H54 (cell line): Measurements from ENCODE around the gene ACYP2.

Experiments
- DNase-seq: peaks from one replicate; pipeline ENCODE4 v3.0.0; 2011; ENCODE audit warnings: low spot score, mixed read lengths; ENCODE audit not compliant: insufficient read length
- FAIRE-seq: peaks from 3 replicates; lab custom pipeline; 2011; peaks lifted over from hg19 to GRCh38; lab: Jason Lieb, UNC
- POLR2A ChIP-seq: IDR thresholded peaks from 2 replicates; pipeline ENCODE4 v1.6.1; 2011; ENCODE audit warnings: low read depth, mild to moderate bottlenecking, low read length

The ACYP2 gene

GRCh38 chr2:54330162-54330925, 214.9 kb downstream of the ACYP2 start:
- DNase-seq = peak; percentile 93
- TF ChIP-seq POLR2A = peak; percentile 91
- peak; percentile 92 for FAIRE-seq

DNA sequence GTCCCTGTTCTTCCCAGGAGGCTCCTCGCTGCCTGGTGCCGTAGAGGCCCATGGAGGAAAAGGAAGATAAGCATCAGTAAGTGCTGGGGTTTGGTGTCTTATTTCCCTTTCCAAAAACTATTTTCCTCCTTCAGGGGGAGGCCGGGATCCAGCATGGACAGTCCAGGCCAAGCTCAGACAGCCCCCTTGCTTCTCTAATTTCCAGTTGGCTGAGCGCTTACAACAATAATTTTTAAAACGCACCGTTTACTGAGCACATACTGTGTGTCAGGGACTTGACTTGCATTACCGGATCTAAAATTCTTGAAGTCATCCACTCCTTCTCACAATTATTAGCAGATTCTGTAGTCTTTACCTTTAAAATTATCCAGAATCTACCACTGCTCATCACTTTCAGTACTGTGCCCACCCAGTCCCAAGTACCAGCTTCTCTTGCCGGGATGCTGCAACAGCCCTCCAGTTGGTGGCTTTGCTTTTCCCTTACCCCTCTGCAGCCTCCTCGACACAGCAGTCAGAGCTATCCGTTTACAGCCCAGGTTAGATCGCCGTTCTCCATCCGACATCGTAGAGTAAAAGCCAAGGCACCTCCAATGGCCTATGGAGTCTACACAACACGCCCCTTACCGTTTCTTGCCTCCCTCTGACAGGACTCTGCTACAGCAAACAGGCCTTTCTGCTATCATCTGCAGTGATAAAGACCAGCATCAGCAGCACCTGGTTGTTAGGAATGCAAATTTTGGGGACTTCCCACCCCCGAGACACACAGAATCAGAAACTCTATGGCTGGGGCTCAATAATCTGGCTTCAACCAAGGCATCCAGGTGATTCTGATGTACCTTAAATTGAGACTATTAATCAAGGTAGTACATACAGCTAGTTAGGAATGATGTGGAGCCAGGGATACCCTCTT, 215.8 kb downstream of the ACYP2 start:
- 0 out of 2 replicates have a peak, but pooled peaks have one; percentile 8 for TF ChIP-seq POLR2A
- no peak for FAIRE-seq
- DNase-seq = no peak

DNA sequence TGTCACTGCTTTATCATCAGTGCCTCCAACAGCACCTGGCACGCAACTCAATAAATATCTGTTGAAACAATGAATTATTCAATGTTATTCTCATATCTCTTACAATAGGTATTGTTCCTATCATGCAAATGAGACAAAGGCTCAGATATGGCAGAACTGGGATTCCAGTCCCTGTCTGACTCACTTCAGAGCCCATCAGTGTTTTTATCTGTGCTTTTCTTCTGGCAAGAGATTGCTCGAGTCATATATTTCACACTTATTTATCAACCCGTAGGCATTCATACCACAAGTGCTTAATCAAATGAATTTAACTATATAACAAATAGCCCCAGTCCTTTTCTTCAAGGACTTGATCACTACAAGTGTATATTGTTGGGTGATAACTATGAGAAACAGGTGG, 217.0 kb downstream of the ACYP2 start:
- TF ChIP-seq POLR2A = no peak
- FAIRE-seq = no peak
- DNase-seq = no peak

- no peak for TF ChIP-seq POLR2A
- peak; percentile 57 for FAIRE-seq
- no peak for DNase-seq
Measured at GRCh38 chr2:54336136-54336976, 220.9 kb downstream of the ACYP2 start.

GRCh38 chr2:54336977-54337255, 221.5 kb downstream of the ACYP2 start:
- FAIRE-seq (no peak), DNase-seq (no peak)
- no peak for TF ChIP-seq POLR2A

DNA sequence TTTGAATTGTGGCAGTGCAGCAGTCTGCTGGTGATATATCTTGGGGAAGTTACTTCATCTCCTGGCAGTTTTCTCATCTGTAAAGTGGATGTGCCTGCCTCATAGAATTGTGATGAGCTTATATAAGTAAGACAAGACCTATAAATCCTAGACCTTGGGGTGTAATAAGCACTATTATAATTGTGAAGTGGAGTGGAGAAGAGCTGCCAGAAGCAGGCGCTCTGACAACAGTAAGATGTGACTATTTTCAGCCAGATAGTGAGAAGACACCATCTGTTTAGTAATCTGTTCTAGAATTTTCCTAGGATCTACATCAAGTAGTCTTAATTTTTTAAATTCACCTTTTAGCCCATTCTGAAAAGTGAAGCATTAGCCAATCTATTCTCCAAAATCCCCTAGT, 226.2 kb downstream of the ACYP2 start:
- DNase-seq = no peak
- peak; percentile 27 for FAIRE-seq
- TF ChIP-seq POLR2A = no peak

- no peak for TF ChIP-seq POLR2A
- FAIRE-seq = peak; percentile 53
- no peak for DNase-seq
Measured at GRCh38 chr2:54342603-54343002, 227.2 kb downstream of the ACYP2 start.

DNA sequence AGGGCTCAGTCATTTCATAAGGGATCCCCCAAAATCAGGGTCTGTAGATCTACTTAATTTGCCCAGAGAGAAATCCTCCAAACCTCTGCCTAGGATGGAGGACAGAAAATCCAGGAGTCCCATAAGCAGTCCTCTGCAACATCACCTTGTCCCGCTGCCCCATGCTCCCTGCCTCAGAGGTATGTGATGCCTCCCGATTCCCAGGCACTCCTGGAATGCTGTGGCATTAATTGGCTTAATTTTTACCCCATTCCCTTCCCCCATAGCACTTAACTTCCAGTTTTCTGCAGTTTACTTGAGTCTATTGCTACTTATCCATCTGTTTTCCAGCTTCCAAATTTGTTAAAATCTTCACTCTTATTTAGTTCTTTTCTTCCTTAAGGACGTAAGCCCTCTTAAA, 232.2 kb downstream of the ACYP2 start:
- DNase-seq (no peak), FAIRE-seq (no peak)
- no peak for TF ChIP-seq POLR2A

GRCh38 chr2:54348646-54349045, 233.2 kb downstream of the ACYP2 start:
- no peak for FAIRE-seq
- TF ChIP-seq POLR2A = no peak
- no peak for DNase-seq

DNA sequence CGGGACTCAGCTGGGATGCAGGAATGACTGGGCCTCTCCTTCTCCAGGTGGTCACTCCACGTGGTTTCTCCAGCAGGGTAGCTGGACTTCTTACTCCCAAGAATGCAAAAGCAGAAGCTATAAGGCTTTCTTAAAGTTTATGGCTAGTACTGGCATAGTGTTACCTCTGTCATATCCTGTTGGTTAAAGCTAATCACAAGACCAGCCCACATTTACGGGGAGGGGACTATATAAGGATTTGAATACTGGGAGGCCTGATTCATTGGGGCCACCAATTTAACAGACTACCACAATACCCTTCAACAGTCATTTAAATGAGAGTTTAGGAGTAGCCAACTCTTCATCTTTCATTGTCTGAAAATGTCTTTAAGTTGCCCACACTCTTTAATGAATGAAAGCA, 235.0 kb downstream of the ACYP2 start:
- FAIRE-seq (no peak), DNase-seq (no peak)
- no peak for TF ChIP-seq POLR2A

GRCh38 chr2:54353216-54353615, 237.8 kb downstream of the ACYP2 start:
- DNase-seq (no peak), FAIRE-seq (no peak)

More at GRCh38 chr2:54353216-54353615, 237.8 kb downstream of the ACYP2 start:
- TF ChIP-seq POLR2A = no peak
